ENCODE data around the gene ANKS1A.

GRCh38 chr6:35063701-35064280, 174.7 kb downstream of the ANKS1A start:
- TF ChIP-seq, protein P1, sequence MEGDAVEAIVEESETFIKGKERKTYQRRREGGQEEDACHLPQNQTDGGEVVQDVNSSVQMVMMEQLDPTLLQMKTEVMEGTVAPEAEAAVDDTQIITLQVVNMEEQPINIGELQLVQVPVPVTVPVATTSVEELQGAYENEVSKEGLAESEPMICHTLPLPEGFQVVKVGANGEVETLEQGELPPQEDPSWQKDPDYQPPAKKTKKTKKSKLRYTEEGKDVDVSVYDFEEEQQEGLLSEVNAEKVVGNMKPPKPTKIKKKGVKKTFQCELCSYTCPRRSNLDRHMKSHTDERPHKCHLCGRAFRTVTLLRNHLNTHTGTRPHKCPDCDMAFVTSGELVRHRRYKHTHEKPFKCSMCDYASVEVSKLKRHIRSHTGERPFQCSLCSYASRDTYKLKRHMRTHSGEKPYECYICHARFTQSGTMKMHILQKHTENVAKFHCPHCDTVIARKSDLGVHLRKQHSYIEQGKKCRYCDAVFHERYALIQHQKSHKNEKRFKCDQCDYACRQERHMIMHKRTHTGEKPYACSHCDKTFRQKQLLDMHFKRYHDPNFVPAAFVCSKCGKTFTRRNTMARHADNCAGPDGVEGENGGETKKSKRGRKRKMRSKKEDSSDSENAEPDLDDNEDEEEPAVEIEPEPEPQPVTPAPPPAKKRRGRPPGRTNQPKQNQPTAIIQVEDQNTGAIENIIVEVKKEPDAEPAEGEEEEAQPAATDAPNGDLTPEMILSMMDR (IDR thresholded peaks at IDR 0.05): no peak
- TF ChIP-seq POLR2A (IDR thresholded peaks at IDR 0.05; ENCODE audit: low read length): no peak
- no peak for TF ChIP-seq EP300 (IDR thresholded peaks at IDR 0.05)

Measured in A549 (cell line).